AG09309 (cell line): ENCODE measurements around the gene FAH.

ENCODE experiments used
- DNase-seq: peaks from one replicate; pipeline ENCODE4 v3.0.0-alpha.2; 2010; ENCODE audit warnings: low read depth
- H3K4me3 ChIP-seq: 2 replicates; pipeline ENCODE4 v1.5.1; 2011; ENCODE audit warnings: mild to moderate bottlenecking, low read depth, low read length, moderate library complexity; ENCODE audit not compliant: control insufficient read depth
- TF ChIP-seq, protein P1 (sequence below): IDR thresholded peaks from 2 replicates; pipeline ENCODE4 v1.5.1; 2011; ENCODE audit warnings: mild to moderate bottlenecking, low read depth, low read length, inconsistent platforms; ENCODE audit not compliant: insufficient read depth, control insufficient read depth; ENCODE audit errors: missing control alignments

Gene FAH

DNA sequence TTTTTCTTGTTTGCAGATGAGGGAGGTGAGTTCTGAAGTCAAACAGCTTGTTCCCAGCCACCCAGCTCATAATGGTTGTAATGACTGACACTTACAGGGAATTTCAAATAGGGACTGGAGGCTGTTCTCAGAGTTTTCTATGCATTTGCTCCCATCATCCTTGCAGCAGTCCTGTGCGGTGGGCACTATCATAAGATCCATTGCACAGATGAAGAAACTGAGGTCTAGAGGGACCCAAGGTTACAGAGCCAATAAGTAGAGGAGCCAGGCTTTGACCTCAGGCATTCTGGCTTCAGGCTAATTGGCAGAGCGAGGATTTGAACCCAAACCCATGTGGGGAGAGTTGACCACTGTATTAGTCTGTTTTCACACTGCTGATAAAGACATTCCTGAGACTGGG, 32.4 kb downstream of the FAH start:
- no peak for DNase-seq
- TF ChIP-seq, protein P1, sequence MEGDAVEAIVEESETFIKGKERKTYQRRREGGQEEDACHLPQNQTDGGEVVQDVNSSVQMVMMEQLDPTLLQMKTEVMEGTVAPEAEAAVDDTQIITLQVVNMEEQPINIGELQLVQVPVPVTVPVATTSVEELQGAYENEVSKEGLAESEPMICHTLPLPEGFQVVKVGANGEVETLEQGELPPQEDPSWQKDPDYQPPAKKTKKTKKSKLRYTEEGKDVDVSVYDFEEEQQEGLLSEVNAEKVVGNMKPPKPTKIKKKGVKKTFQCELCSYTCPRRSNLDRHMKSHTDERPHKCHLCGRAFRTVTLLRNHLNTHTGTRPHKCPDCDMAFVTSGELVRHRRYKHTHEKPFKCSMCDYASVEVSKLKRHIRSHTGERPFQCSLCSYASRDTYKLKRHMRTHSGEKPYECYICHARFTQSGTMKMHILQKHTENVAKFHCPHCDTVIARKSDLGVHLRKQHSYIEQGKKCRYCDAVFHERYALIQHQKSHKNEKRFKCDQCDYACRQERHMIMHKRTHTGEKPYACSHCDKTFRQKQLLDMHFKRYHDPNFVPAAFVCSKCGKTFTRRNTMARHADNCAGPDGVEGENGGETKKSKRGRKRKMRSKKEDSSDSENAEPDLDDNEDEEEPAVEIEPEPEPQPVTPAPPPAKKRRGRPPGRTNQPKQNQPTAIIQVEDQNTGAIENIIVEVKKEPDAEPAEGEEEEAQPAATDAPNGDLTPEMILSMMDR, result no peak
- H3K4me3 ChIP-seq, result no peak overlapping the region

DNA sequence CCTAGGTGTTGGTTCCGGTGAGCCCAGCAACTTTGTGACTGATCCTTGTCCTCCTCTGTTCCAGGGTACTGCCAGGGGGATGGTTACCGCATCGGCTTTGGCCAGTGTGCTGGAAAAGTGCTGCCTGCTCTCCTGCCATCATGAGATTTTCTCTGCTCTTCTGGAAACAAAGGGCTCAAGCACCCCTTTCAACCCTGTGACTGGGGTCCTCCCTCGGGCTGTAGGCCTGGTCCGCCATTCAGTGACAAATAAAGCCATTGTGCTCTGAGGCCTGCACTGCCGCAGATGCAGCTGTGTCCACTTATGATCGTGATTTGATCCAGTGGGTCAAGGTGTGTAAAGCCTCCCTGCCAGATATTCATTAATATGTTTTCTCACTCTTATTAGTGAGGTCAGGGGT, 33.3 kb downstream of the FAH start:
- no peak for DNase-seq
- TF ChIP-seq, protein P1, result no peak
- no peak overlapping the region for H3K4me3 ChIP-seq

DNA sequence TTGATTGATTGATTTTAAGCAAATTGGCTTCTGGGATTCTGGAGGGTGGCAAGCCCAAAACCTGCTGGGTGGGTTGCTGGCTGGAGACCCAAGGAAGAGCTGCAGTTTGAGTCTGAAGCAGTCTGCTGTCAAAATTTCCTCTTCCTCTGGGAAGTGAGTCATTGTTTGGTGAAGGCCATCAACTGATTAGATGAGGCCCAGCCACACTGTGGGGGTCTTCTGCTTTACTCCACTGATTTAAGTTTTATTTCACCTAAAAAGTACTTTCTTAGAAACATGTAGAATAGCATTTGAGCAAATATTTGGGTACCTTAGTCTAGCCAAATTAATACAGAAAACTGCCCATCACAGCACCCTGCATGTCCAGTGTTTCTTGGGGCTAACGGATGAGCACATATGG, 33.8 kb downstream of the FAH start:
- DNase-seq, result no peak
- TF ChIP-seq, protein P1, result no peak
- H3K4me3 ChIP-seq, result no peak overlapping the region

DNA sequence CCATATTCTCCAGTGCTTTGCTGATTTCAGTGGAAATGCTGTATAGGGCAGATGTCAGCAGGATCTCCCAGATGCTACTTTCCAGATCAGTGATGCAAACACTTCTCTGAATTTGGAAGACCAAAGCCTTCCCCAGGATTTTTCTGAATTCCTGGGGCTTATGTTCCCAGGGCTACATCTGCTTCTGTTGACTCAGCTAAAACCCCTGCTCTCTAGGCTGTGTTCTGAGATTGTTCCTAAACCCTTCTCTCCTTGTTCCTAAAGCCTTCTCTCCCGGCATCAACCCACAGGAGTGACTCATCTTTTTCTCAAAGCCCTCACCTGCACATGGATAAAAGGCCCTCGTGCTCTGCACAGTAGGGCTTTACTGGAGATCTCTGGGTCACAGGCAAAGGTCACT, 35.5 kb downstream of the FAH start:
- TF ChIP-seq, protein P1, result no peak
- no peak for DNase-seq
- H3K4me3 ChIP-seq, result no peak overlapping the region

DNA sequence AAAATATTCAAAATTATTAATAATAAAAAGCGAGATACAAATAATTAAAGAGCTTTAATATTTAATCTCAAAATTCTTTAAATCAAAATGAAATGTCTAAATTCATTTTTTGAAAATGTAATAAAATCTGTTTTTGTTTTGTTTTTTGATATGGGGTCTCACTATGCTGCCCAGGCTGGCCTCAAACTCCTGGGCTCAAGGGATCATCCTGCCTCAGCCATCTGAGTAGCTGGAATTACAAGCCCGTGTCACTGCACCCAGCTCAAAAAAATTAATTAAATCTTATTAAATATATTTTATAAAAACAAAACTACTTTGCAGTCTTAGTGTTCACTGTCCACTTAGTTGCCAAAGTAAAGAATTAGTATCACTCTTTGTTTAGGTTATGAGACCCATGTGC, 38.4 kb downstream of the FAH start:
- no peak overlapping the region for H3K4me3 ChIP-seq
- TF ChIP-seq, protein P1, result no peak
- DNase-seq, result no peak

DNA sequence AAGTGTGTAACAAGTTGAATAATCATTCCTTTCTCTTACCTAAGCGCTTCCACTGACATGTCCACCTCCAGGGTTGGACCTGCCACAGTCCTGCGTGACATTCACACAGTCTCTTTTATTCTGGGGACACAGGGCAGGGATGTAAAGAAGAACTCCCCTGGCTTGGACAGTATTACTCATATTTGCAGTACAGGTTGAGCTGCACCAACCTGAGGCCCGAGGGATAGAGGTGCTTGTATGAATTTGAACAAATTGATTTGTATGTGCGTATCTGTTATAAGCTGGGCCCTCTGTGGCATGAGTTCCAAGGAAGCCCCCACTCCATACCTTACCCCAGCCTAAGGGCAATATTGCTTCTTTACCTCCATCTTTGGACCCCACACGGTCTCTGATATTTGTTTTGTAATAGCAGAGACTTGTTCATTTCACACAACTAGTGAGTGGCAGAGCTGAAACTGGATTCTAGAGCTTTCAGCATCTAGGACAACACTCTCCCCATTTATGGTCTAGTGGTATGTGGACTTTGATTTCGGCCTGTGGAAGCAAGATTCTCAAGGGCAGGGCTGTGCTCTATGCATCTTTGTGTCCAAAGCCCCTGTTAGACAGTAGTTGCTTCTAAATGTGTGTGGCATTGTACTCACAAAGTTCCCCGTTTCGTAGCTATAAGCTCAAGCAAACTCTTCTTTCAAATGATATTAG, 39.2 kb downstream of the FAH start:
- no peak for DNase-seq
- no peak overlapping the region for H3K4me3 ChIP-seq
- TF ChIP-seq, protein P1, result no peak
